IMR-90 (cell line): ENCODE results near the gene OR51I2. TPM values are rescaled to one million over a fixed set of nuclear protein-coding genes. Genes with fewer than 3 reads are reported as not detected.

ENCODE experiments used
- ATAC-seq: fragments of 200-7000 bp; cut with Tn5 transposase; 2 replicates; pipeline ENCODE4 v1.9.1; 2020; ENCODE audit warnings: low read depth, mild to moderate bottlenecking, moderate library complexity
- BruUV-seq: library from RNA; stranded (reverse); fragments of 400-500 nt; replicated peaks from 2 replicates; lab custom pipeline; 2021; lab: Mats Ljungman, UMichigan
- CTCF ChIA-PET: fragments of 300-600 bp; formaldehyde crosslinking; extraction: SDS; loops from one replicate; lab custom pipeline; 2021; ENCODE audit warnings: antibody characterized with exemption; lab: Yijun Ruan, JAX
- POLR2A ChIA-PET: fragments of 300-600 bp; sonication (Branson Sonifier 250); formaldehyde crosslinking; loops from one replicate; lab custom pipeline; 2022; ENCODE audit warnings: antibody characterized with exemption; ENCODE audit not compliant: unreplicated experiment; lab: Charles Lee
- DNase-seq: peaks from one replicate; pipeline ENCODE4 v3.0.0; 2013
- H2AFZ ChIP-seq: replicated peaks from 2 replicates; pipeline ENCODE3; 2013; ENCODE audit warnings: low read length, mild to moderate bottlenecking; ENCODE audit not compliant: poor library complexity
- H2AK5ac ChIP-seq: 2 replicates; pipeline ENCODE4 v1.6.1; 2013; ENCODE audit warnings: low read depth, low read length, inconsistent platforms
- H2AK9ac ChIP-seq: replicated peaks from 2 replicates; pipeline ENCODE3; 2013; ENCODE audit warnings: mild to moderate bottlenecking, low read depth, low read length, moderate library complexity; ENCODE audit not compliant: poor library complexity
- H2BK120ac ChIP-seq: 2 replicates; pipeline ENCODE4 v1.6.1; 2013; ENCODE audit warnings: low read depth, low read length, inconsistent platforms
- H2BK15ac ChIP-seq: 3 replicates; pipeline ENCODE4 v1.6.1; 2013; ENCODE audit warnings: low read depth, low read length, inconsistent platforms
- H2BK20ac ChIP-seq: 2 replicates; pipeline ENCODE4 v1.6.1; 2013; ENCODE audit warnings: low read depth, mild to moderate bottlenecking, inconsistent platforms, low read length, moderate library complexity
- H2BK5ac ChIP-seq: 2 replicates; pipeline ENCODE4 v1.6.1; 2013; ENCODE audit warnings: mild to moderate bottlenecking, low read depth, low read length, inconsistent platforms; ENCODE audit not compliant: poor library complexity, severe bottlenecking
- H3K14ac ChIP-seq: replicated peaks from 2 replicates; pipeline ENCODE4 v1.6.1; 2013; ENCODE audit warnings: low read depth, low read length, inconsistent platforms
- H3K18ac ChIP-seq: 2 replicates; pipeline ENCODE4 v1.6.1; 2013; ENCODE audit warnings: low read depth, low read length, control low read depth
- H3K23ac ChIP-seq: 2 replicates; pipeline ENCODE4 v1.6.1; 2013; ENCODE audit warnings: low read depth, low read length, inconsistent platforms
- H3K27ac ChIP-seq: 2 replicates; pipeline ENCODE4 v1.5.1; 2013; ENCODE audit warnings: mild to moderate bottlenecking, control low read depth, low read length; ENCODE audit not compliant: insufficient read depth
- H3K27me3 ChIP-seq: 2 replicates; pipeline ENCODE4 v1.6.1; 2013; ENCODE audit warnings: low read length; ENCODE audit not compliant: control insufficient read depth, insufficient read depth
- H3K36me3 ChIP-seq: 2 replicates; pipeline ENCODE4 v1.6.1; 2013; ENCODE audit warnings: low read length, mixed read lengths; ENCODE audit not compliant: control insufficient read depth, insufficient read depth
- H3K4ac ChIP-seq: 2 replicates; pipeline ENCODE4 v1.6.1; 2013; ENCODE audit warnings: low read depth, low read length, inconsistent platforms
- H3K4me1 ChIP-seq: 2 replicates; pipeline ENCODE4 v1.6.1; 2013; ENCODE audit warnings: low read length, mixed read lengths; ENCODE audit not compliant: control insufficient read depth, insufficient read depth
- H3K4me2 ChIP-seq: 2 replicates; pipeline ENCODE4 v1.6.1; 2013; ENCODE audit warnings: low read depth, mild to moderate bottlenecking, control low read depth, low read length, moderate library complexity
- H3K4me3 ChIP-seq: 2 replicates; pipeline ENCODE4 v1.5.1; 2013; ENCODE audit warnings: low read depth, mild to moderate bottlenecking, control low read depth, low read length, moderate library complexity; ENCODE audit not compliant: insufficient read depth
- H3K56ac ChIP-seq: 2 replicates; pipeline ENCODE4 v1.6.1; 2013; ENCODE audit warnings: low read length, inconsistent platforms; ENCODE audit not compliant: insufficient read depth; ENCODE audit errors: extremely low read depth
- H3K79me1 ChIP-seq, 2 experiments: 2 replicates each; pipeline ENCODE4 v1.6.1; 2013; ENCODE audit warnings: low read length in 2 of 2, inconsistent platforms in 1 of 2, low read depth in 1 of 2
- H3K9ac ChIP-seq: 2 replicates; pipeline ENCODE4 v1.6.1; 2013; ENCODE audit warnings: low read depth, low read length, control low read depth
- H3K9me1 ChIP-seq: 2 replicates; pipeline ENCODE4 v1.6.1; 2013; ENCODE audit warnings: low read length, inconsistent platforms; ENCODE audit not compliant: insufficient read depth
- H3K9me3 ChIP-seq: 2 replicates; pipeline ENCODE4 v1.6.1; 2013; ENCODE audit warnings: low read length; ENCODE audit not compliant: control insufficient read depth, insufficient read depth
- H4K20me1 ChIP-seq: 2 replicates; pipeline ENCODE4 v1.6.1; 2013; ENCODE audit warnings: low read length, inconsistent platforms; ENCODE audit not compliant: insufficient read depth
- H4K5ac ChIP-seq: 2 replicates; pipeline ENCODE4 v1.6.1; 2013; ENCODE audit warnings: mild to moderate bottlenecking, low read depth, low read length, control low read depth
- H4K8ac ChIP-seq, 2 experiments: 2 replicates each; pipeline ENCODE4 v1.6.1; 2013; ENCODE audit warnings: low read depth in 2 of 2, low read length in 2 of 2, control low read depth in 1 of 2, inconsistent platforms in 1 of 2
- H4K91ac ChIP-seq: 2 replicates; pipeline ENCODE4 v1.6.1; 2013; ENCODE audit warnings: low read depth, low read length, inconsistent platforms; ENCODE audit not compliant: insufficient read depth
- CEBPB ChIP-seq: IDR thresholded peaks from 2 replicates; pipeline ENCODE4 v1.6.1; 2012; ENCODE audit warnings: low read depth, low read length, improper control_type of control experiment
- MAZ ChIP-seq: IDR thresholded peaks from 2 replicates; pipeline ENCODE4 v1.6.1; 2012; ENCODE audit warnings: low read depth, mild to moderate bottlenecking, low read length, improper control_type of control experiment, moderate library complexity, borderline replicate concordance
- WGBS, 2 experiments: methylation state at CpG; one replicate each; pipeline versions ENCODE4 v1.1.5 to v1.1.7; 2013; ENCODE audit warnings: missing lambda C conversion rate in 2 of 2; ENCODE audit not compliant: insufficient read length in 1 of 2; ENCODE audit errors: extremely low coverage in 2 of 2; 5-methylcytosine and 5-hydroxymethylcytosine counted together
- dilution Hi-C: fragments of 300-500 bp; cut with HindIII; formaldehyde crosslinking; loops from one replicate; pipeline ENCODE4 v1.14.3; 2018; ENCODE audit warnings: low sequenced_read_pairs; ENCODE audit not compliant: unreplicated experiment
- in situ Hi-C: fragments of 300-500 bp; cut with MboI; formaldehyde crosslinking; loops from 3 replicates; pipeline ENCODE4 v1.14.3; 2019; ENCODE audit warnings: low sequenced_read_pairs, inconsistent platforms, mixed read lengths
- intact Hi-C: fragments of 100-400 bp; cut with micrococcal nuclease; formaldehyde crosslinking; loops from 2 replicates; pipeline ENCODE4 v1.10.0; 2022
- polyA plus RNA-seq, 3 experiments: library from polyadenylated mRNA; depleted of rRNA; stranded (reverse); fragments of >200 nt; gene quantifications; 2 replicates each; pipeline ENCODE4 v1.2.3, GENCODE V29; 2012; ENCODE audit warnings: low replicate concordance in 1 of 3
- total RNA-seq: library from RNA; depleted of rRNA; stranded (reverse); fragments of >200 nt; gene quantifications from 2 replicates; pipeline ENCODE4 v1.2.3, GENCODE V29; 2012

OR51I2 gene
- total and polyA plus RNA-seq, 2 of the 4 experiments (the other 2 are of a cell fraction) = not detected

GRCh38 chr11:5449432-5449831 lies 309 bp downstream of the OR51I2 start:
- no peak overlapping the region for H4K8ac ChIP-seq
- H4K5ac ChIP-seq = no peak overlapping the region
- no peak overlapping the region for H3K23ac ChIP-seq
- H2AK5ac ChIP-seq = no peak overlapping the region
- H3K36me3 ChIP-seq = no peaks in the 10 kb centered on the region
- H2BK5ac ChIP-seq = no peak overlapping the region
- H4K91ac ChIP-seq = no peak overlapping the region
- H3K9ac ChIP-seq = no peak overlapping the region
- no peak overlapping the region for H3K18ac ChIP-seq
- H3K27me3 ChIP-seq = no peaks in the 10 kb centered on the region
- H3K9me1 ChIP-seq = no peaks in the 10 kb centered on the region
- no peak overlapping the region for H3K4me2 ChIP-seq
- no peak for ATAC-seq
- no peak overlapping the region for H3K4me3 ChIP-seq
- H2AK9ac ChIP-seq = no peak overlapping the region
- H3K27ac ChIP-seq = no peak overlapping the region
- no peak overlapping the region for H3K56ac ChIP-seq
- H2BK20ac ChIP-seq = no peak overlapping the region
- no TSS peak for BruUV-seq
- H3K4me1 ChIP-seq = no peaks in the 10 kb centered on the region
- no peak overlapping the region for H3K14ac ChIP-seq
- intact Hi-C loops (no loop called here), in situ Hi-C loops (no loop called here), dilution Hi-C loops (no loop called here)
- H3K4ac ChIP-seq = no peak overlapping the region
- CTCF ChIA-PET = no interaction called here
- H3K9me3 ChIP-seq = no peaks in the 10 kb centered on the region
- no peak overlapping the region for H2AFZ ChIP-seq
- H2BK15ac ChIP-seq = no peak overlapping the region
- DNase-seq = no peak
- no peaks in the 10 kb centered on the region for H3K79me1 ChIP-seq
- no CpG with 5 or more reads among the region's 4 CpGs for WGBS, 2 experiments
- TF ChIP-seq CEBPB = no peak
- no peak for TF ChIP-seq MAZ
- no peak overlapping the region for H2BK120ac ChIP-seq
- H4K20me1 ChIP-seq = no peaks in the 10 kb centered on the region
- POLR2A ChIA-PET = no interaction called here
